ENCODE data around the gene LRRFIP1.

The LRRFIP1 gene

GRCh38 chr2:237630216-237631000 lies 3.0 kb downstream of the LRRFIP1 start:
- TF ChIP-seq FOXM1 (IDR thresholded peaks at IDR 0.05; ENCODE audit: borderline replicate concordance, low read depth) (no peak), EP300 (IDR thresholded peaks at IDR 0.05; ENCODE audit: borderline replicate concordance) (no peak), YY1 (IDR thresholded peaks at IDR 0.05; ENCODE audit: low read depth) (no peak), NFIC (IDR thresholded peaks at IDR 0.05) (no peak), TAF1 (IDR thresholded peaks at IDR 0.05; ENCODE audit: low read depth) (no peak), CEBPB (IDR thresholded peaks at IDR 0.05) (no peak), EGR1 (IDR thresholded peaks at IDR 0.05) (no peak), USF1 (IDR thresholded peaks at IDR 0.05) (no peak), TEAD4 (IDR thresholded peaks at IDR 0.05) (no peak), CREB1 (IDR thresholded peaks at IDR 0.05; ENCODE audit: low read depth) (no peak), TCF12 (IDR thresholded peaks at IDR 0.05; ENCODE audit: low read depth) (no peak), REST (IDR thresholded peaks at IDR 0.05; ENCODE audit: low read depth) (no peak)

- no peak for TF ChIP-seq CREB1 (IDR thresholded peaks at IDR 0.05; ENCODE audit: low read depth)
- peak; percentile 93 for TF ChIP-seq EP300 (IDR thresholded peaks at IDR 0.05; ENCODE audit: borderline replicate concordance)
- peak; percentile 78 for TF ChIP-seq TEAD4 (IDR thresholded peaks at IDR 0.05)
- no peak for TF ChIP-seq TAF1 (IDR thresholded peaks at IDR 0.05; ENCODE audit: low read depth)
- peak; percentile 56 for TF ChIP-seq MAX (IDR thresholded peaks at IDR 0.05)
- TF ChIP-seq FOXM1 (IDR thresholded peaks at IDR 0.05; ENCODE audit: borderline replicate concordance, low read depth): no peak
- no peak for TF ChIP-seq CEBPB (IDR thresholded peaks at IDR 0.05)
- TF ChIP-seq EGR1 (IDR thresholded peaks at IDR 0.05): no peak
- no peak for TF ChIP-seq REST (IDR thresholded peaks at IDR 0.05; ENCODE audit: low read depth)
- no peak for TF ChIP-seq YY1 (IDR thresholded peaks at IDR 0.05; ENCODE audit: low read depth)
- TF ChIP-seq TCF12 (IDR thresholded peaks at IDR 0.05; ENCODE audit: low read depth): peak; percentile 89
- TF ChIP-seq NFIC (IDR thresholded peaks at IDR 0.05): peak; percentile 87
- peak; percentile 30; the same call in 1 of the 2 replicates for TF ChIP-seq RAD21 (IDR thresholded peaks at IDR 0.05; ENCODE audit: low read depth)
- TF ChIP-seq ZBTB7A (IDR thresholded peaks at IDR 0.05; ENCODE audit: low read depth): no peak; the same call in 1 of the 2 replicates
- no peak for TF ChIP-seq USF1 (IDR thresholded peaks at IDR 0.05)
Measured at GRCh38 chr2:237631007-237631785, 3.8 kb downstream of the LRRFIP1 start.

- no peak for TF ChIP-seq CREB1 (IDR thresholded peaks at IDR 0.05; ENCODE audit: low read depth)
- TF ChIP-seq EGR1 (IDR thresholded peaks at IDR 0.05): no peak
- TF ChIP-seq ZBTB7A (IDR thresholded peaks at IDR 0.05; ENCODE audit: low read depth): no peak
- TF ChIP-seq TEAD4 (IDR thresholded peaks at IDR 0.05): no peak
- no peak for TF ChIP-seq YY1 (IDR thresholded peaks at IDR 0.05; ENCODE audit: low read depth)
- no peak for TF ChIP-seq TAF1 (IDR thresholded peaks at IDR 0.05; ENCODE audit: low read depth)
- TF ChIP-seq CEBPB (IDR thresholded peaks at IDR 0.05): no peak
- no peak for TF ChIP-seq FOXM1 (IDR thresholded peaks at IDR 0.05; ENCODE audit: borderline replicate concordance, low read depth)
- TF ChIP-seq EP300 (IDR thresholded peaks at IDR 0.05; ENCODE audit: borderline replicate concordance): no peak
- TF ChIP-seq TCF12 (IDR thresholded peaks at IDR 0.05; ENCODE audit: low read depth): no peak
- TF ChIP-seq NFIC (IDR thresholded peaks at IDR 0.05): no peak
- TF ChIP-seq MAX (IDR thresholded peaks at IDR 0.05): no peak
- no peak for TF ChIP-seq REST (IDR thresholded peaks at IDR 0.05; ENCODE audit: low read depth)
- TF ChIP-seq USF1 (IDR thresholded peaks at IDR 0.05): no peak
- TF ChIP-seq RAD21 (IDR thresholded peaks at IDR 0.05; ENCODE audit: low read depth): no peak
Measured at GRCh38 chr2:237631801-237632585, 4.6 kb downstream of the LRRFIP1 start.
